AG04450 (cell line): Measurements from ENCODE around the gene PCDHB10. TPM values are rescaled to one million over a fixed set of nuclear protein-coding genes. Genes with fewer than 3 reads are reported as not detected.
"Not testable (repeated sequence)": the region's sequence is repeated elsewhere in the genome, so short reads cannot be mapped to it uniquely, and the experiment has no call there.

ENCODE experiments used
- CTCF ChIA-PET: fragments of 300-600, 350-600 bp; formaldehyde crosslinking; extraction: SDS; loops from one replicate; lab custom pipeline; 2022; ENCODE audit warnings: antibody characterized with exemption, inconsistent platforms; lab: Charles Lee
- POLR2A ChIA-PET: fragments of 350-600 bp; formaldehyde crosslinking; extraction: SDS; loops from one replicate; lab custom pipeline; 2021; ENCODE audit warnings: antibody characterized with exemption, inconsistent platforms; lab: Yijun Ruan, JAX
- DNase-seq: peaks from one replicate; pipeline ENCODE4 v3.0.0-alpha.2; 2011; ENCODE audit warnings: low read depth, low spot score
- H3K27ac ChIP-seq: one replicate; pipeline ENCODE4 v1.5.1; 2012; ENCODE audit warnings: low read depth, low read length, control low read depth
- H3K27me3 ChIP-seq: one replicate; pipeline ENCODE4 v1.6.0; 2012; ENCODE audit warnings: low read length; ENCODE audit not compliant: control insufficient read depth, insufficient read depth
- H3K4me3 ChIP-seq: 2 replicates; pipeline ENCODE4 v1.5.1; 2011; ENCODE audit warnings: mild to moderate bottlenecking, low read depth, low read length, control low read depth
- H3K9me3 ChIP-seq: 2 replicates; pipeline ENCODE4 v1.5.1; 2012; ENCODE audit warnings: low read length; ENCODE audit not compliant: control insufficient read depth, insufficient read depth
- CTCF ChIP-seq: IDR thresholded peaks from 2 replicates; pipeline ENCODE4 v1.5.1; 2011; ENCODE audit warnings: low read depth, low read length, control low read depth, inconsistent platforms
- polyA plus RNA-seq: library from polyadenylated mRNA; depleted of rRNA; stranded (reverse); fragments of >200 nt; gene quantifications from 2 replicates; pipeline ENCODE4 v1.2.3, GENCODE V29; 2011

PCDHB10 gene
- polyA plus RNA-seq, 1 experiment: 0.74 TPM

GRCh38 chr5:141196363-141196762, 4.2 kb downstream of the PCDHB10 start:
- no peak overlapping the region for H3K27ac ChIP-seq
- ChIA-PET CTCF (interaction anchor here (1.2 kb wide), 1 partner anchor 9 kb away, joined by 3 read pairs; the partner anchor contains the start of gene PCDHB9), POLR2A (no interaction called here)
- no peak for TF ChIP-seq CTCF
- no peaks in the 10 kb centered on the region for H3K27me3 ChIP-seq
- DNase-seq: no peak
- no peak overlapping the region for H3K4me3 ChIP-seq
- H3K9me3 ChIP-seq: peaks cover 20% of the 10 kb centered on the region

DNA sequence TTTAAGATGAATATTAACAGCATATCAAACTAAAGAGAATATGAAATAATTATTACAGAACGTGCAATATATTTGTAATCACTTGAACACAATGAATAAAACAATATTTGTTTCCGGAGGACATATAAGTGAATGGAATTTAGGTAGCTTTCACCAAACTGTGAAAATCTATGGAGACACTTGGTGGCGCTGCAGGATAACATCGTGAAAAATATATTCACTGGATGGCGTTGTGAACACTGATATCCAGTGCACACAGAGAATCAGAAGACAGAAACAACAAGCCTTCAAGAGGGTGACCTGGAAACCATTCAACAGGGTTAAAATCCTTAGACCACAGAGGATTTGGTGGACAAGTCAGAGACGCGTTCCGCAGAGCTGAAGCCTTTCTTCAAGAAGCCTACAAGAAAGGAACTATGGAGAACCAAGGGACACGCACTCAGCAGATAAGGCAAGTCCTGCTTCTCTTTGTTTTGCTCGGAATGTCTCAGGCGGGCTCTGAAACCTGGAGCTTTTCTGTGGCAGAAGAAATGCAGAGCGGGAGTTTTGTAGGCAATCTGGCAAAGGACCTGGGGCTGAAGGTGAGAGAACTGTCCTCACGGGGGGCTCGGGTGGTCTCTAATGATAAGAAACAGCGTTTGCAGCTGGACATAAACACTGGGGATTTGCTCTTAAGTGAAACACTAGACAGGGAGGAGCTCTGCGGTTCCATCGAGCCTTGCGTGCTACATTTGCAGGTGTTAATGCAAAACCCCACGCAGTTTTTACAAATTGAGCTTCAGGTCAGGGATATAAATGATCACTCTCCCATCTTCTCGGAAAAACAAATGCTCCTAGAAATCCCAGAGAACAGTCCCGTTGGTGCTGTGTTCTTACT, 7.4 kb downstream of the PCDHB10 start, which contains the start of gene PCDHB11:
Gene PCDHB11, plus strand, starts transcription at position 269 of the 877 bp plus-strand sequence. Its CDS starts 148 bp downstream, at position 417.
- ChIA-PET CTCF (interaction anchor here (0.9 to 1.0 kb wide), 2 partner anchors 28 to 121 kb away, joined by 3 read pairs; partner anchors contain the start of gene TAF7), POLR2A (no interaction called here)

DNA sequence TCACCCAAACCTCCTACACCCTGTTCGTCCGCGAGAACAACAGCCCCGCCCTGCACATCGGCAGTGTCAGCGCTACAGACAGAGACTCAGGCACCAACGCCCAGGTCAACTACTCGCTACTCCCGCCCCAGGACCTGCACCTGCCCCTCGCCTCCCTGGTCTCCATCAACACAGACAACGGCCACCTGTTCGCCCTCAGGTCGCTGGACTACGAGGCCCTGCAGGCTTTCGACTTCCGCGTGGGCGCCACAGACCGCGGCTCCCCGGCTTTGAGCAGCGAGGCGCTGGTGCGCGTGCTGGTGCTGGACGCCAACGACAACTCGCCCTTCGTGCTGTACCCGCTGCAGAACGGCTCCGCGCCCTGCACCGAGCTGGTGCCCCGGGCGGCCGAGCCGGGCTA, 9.0 kb downstream of the PCDHB10 start:
- H3K27me3 ChIP-seq, CTCF ChIA-PET, POLR2A ChIA-PET, H3K4me3 ChIP-seq, DNase-seq, H3K27ac ChIP-seq: not testable (repeated sequence)
- H3K9me3 ChIP-seq: peaks cover 28% of the 10 kb centered on the region

More for the DNA sequence above, 7.4 kb downstream of the PCDHB10 start, which contains the start of gene PCDHB11:
- DNase-seq: no peak
- H3K9me3 ChIP-seq: peaks cover 29% of the 10 kb centered on the region
- no peak for TF ChIP-seq CTCF
- no peaks in the 10 kb centered on the region for H3K27me3 ChIP-seq
- H3K27ac ChIP-seq: no peak within 1 kb of the TSS
- no peak within 1 kb of the TSS for H3K4me3 ChIP-seq

DNA sequence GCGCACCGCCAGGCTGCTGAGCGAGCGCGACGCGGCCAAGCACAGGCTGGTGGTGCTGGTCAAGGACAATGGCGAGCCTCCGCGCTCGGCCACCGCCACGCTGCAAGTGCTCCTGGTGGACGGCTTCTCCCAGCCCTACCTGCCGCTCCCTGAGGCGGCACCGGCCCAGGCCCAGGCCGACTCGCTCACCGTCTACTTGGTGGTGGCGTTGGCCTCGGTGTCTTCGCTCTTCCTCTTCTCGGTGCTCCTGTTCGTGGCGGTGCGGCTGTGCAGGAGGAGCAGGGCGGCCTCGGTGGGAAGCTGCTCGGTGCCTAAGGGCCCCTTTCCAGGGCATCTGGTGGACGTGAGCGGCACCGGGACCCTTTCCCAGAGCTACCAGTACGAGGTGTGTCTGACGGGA, 9.5 kb downstream of the PCDHB10 start:
- CTCF ChIA-PET, H3K4me3 ChIP-seq, POLR2A ChIA-PET, H3K27me3 ChIP-seq, H3K27ac ChIP-seq, DNase-seq: not testable (repeated sequence)
- H3K9me3 ChIP-seq: peaks cover 28% of the 10 kb centered on the region

DNA sequence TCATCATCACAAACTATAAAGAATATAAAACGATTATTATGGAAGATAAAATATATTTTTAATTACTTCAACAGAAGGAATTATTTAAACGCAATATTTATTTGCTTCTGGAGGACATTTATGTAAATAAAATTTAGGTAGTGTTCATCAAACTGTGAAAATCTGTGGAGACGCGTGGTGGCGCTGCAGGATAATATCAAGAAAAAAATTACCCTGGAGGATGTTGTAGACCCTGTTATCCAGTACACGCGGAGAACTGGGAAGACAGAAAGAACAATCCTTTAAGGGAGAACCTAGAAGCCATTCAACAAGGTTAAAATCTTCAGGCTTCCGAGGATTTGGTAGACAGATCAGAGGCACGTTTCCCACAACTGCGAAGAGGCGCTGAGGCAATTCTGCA, 16.3 kb downstream of the PCDHB10 start, which contains the start of gene PCDHB12:
Gene PCDHB12, plus strand, starts transcription at position 242 of the 400 bp plus-strand sequence. CDS start 189 bp downstream, outside the sequence.
- ChIA-PET CTCF (interaction anchor here (0.7 to 2.1 kb wide), 4 partner anchors 16 to 359 kb away, joined by 3 to 10 read pairs (median 4); partner anchors contain the start of gene PCDHB10), POLR2A (no interaction called here)
- Histone ChIP-seq H3K9me3 (peaks cover 18% of the 10 kb centered on the region), H3K4me3 (no peak within 1 kb of the TSS), H3K27ac (no peak within 1 kb of the TSS), H3K27me3 (no peaks in the 10 kb centered on the region)
- TF ChIP-seq CTCF: no peak
- no peak for DNase-seq

DNA sequence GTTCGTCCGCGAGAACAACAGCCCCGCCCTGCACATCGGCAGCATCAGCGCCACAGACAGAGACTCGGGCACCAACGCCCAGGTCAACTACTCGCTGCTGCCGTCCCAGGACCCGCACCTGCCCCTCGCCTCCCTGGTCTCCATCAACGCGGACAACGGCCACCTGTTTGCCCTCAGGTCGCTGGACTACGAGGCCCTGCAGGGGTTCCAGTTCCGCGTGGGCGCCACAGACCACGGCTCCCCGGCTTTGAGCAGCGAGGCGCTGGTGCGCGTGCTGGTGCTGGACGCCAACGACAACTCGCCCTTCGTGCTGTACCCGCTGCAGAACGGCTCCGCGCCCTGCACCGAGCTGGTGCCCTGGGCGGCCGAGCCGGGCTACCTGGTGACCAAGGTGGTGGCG, 18.1 kb downstream of the PCDHB10 start:
- H3K4me3 ChIP-seq, DNase-seq, CTCF ChIA-PET, H3K27me3 ChIP-seq, POLR2A ChIA-PET, H3K27ac ChIP-seq: not testable (repeated sequence)
- H3K9me3 ChIP-seq: peaks cover 17% of the 10 kb centered on the region

- POLR2A ChIA-PET, H3K27me3 ChIP-seq, DNase-seq, H3K27ac ChIP-seq, H3K4me3 ChIP-seq, CTCF ChIA-PET: not testable (repeated sequence)
- peaks cover 21% of the 10 kb centered on the region for H3K9me3 ChIP-seq
These were observed 18.7 kb downstream of the PCDHB10 start for GRCh38 chr5:141210849-141211248.

- H3K27me3 ChIP-seq, H3K4me3 ChIP-seq, DNase-seq, H3K27ac ChIP-seq, POLR2A ChIA-PET: not testable (repeated sequence)
- CTCF ChIA-PET: interaction anchor here (0.8 kb wide), 1 partner anchor 354 kb away, joined by 3 read pairs; no protein-coding TSS in a partner anchor
- H3K9me3 ChIP-seq: peaks cover 28% of the 10 kb centered on the region
These were observed 21.6 kb downstream of the PCDHB10 start, which contains the start of gene PCDHB13 for GRCh38 chr5:141213656-141214339. TSS of gene PCDHB13 (plus strand) at chr5:141213919. CDS start at chr5:141214124, 205 bp downstream.
